ENCODE results near the gene AKT1S1.

The AKT1S1 gene

DNA sequence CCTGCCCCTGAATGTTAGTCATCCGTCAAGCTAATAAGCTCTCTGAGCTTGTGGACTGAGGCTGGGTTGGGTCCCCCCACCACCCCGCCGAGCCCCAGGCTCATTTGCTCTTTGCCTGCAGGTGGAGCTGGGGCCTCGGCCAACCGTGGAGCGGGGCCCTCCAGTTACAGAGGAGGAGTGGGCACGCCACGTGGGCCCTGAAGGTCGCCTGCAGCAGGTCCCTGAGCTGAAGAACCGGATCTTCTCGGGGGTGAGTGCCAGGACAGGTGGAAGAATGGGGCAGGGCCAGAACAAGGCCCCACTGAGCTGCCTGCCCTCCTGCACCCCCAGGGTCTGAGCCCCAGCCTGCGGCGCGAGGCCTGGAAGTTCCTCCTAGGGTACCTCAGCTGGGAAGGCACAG is 5.5 kb upstream of the AKT1S1 start:
- no peak for DNase-seq (ENCODE audit: low spot score)

DNA sequence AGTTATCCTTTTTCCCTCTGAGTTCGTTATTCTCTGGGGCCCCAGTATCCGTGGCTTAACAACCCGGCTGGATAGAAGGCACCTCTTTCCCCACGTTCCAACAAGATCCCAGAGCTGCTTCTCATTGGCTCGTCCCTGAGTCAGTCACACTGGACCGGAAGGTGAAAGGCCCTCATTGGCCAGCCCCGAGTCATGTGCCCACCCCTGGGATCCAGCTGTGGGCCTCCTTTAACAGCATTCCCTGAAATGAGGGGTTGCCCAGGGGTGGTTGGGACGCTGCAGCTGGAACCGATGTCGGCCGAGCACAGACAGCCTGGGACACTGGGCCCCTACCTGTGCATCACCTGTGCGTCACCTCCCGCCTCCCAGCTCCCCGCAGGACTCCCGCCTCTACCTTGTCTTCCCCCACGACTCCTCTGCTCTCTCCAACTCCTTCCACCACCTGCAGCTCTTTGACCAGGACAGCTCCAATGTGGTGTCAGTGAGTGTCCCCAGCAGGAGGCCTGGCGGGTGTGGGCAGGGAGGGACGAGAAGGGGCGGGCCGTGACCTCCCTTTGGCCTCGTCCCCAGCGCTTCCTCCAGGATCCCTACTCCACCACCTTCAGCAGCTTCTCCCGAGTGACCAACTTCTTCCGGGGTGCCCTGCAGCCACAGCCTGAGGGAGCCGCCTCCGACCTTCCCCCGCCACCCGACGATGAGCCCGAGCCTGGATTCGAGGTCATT is 4.7 kb upstream of the AKT1S1 start:
- DNase-seq (ENCODE audit: low spot score): no peak

DNA sequence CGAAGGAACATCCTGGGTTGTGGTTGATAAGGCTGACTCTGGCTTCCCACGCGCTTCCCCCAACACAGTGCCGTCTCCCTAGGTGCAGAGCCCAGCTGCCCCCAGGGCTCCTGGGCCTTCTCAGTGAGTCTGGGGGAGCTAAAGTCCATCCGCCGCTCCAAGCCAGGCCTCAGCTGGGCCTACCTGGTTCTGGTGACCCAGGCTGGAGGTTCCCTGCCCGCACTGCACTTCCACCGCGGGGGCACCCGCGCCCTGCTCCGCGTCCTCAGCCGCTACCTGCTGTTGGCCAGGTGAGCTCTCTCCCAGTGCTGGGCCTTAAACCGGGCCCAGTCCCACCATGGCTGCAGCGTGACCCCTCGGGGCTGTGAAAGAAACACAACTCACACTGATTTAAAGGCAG is 4.0 kb upstream of the AKT1S1 start:
- DNase-seq (ENCODE audit: low spot score): no peak

- DNase-seq (ENCODE audit: low spot score): no peak
Observed at GRCh38 chr19:49880162-49880869, 3.2 kb upstream of the AKT1S1 start.

DNA sequence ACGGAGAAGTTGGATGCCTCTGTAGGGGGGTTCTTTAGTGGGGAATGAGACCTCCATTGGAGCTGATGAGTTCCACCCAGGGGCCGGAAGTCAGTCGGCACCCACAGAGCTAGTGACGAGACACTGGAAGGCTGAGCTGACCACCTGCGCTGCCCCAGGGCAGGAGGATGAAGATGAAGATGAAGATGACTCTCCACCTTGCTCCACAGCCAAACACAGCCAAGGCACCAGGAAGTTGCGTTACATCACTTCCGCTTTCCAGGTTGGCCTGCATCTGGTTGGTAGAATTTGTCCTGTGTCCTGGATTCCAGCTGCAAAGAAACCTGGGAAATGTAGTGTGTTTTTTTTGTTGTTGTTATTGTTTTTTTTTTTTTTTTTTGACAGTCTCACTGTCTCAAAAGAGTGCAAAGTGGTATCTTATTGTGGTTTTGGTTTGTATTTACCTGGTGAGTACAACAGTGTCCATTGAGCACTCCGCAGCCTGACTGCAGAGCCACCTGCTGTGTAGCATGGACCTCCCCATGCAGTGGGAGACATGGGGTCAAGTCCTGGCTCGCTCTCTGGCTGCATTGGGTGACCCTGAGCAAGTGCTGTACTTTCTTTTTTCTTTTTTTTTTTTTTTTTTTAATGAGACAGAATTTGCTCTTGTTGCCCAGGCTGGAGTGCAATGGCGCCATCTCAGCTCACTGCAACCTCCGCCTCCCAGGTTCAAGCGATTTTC is 2.2 kb upstream of the AKT1S1 start:
- DNase-seq (ENCODE audit: low spot score): no peak

- DNase-seq (ENCODE audit: low spot score): no peak
Observed at GRCh38 chr19:49878744-49879070, 1.6 kb upstream of the AKT1S1 start.

DNA sequence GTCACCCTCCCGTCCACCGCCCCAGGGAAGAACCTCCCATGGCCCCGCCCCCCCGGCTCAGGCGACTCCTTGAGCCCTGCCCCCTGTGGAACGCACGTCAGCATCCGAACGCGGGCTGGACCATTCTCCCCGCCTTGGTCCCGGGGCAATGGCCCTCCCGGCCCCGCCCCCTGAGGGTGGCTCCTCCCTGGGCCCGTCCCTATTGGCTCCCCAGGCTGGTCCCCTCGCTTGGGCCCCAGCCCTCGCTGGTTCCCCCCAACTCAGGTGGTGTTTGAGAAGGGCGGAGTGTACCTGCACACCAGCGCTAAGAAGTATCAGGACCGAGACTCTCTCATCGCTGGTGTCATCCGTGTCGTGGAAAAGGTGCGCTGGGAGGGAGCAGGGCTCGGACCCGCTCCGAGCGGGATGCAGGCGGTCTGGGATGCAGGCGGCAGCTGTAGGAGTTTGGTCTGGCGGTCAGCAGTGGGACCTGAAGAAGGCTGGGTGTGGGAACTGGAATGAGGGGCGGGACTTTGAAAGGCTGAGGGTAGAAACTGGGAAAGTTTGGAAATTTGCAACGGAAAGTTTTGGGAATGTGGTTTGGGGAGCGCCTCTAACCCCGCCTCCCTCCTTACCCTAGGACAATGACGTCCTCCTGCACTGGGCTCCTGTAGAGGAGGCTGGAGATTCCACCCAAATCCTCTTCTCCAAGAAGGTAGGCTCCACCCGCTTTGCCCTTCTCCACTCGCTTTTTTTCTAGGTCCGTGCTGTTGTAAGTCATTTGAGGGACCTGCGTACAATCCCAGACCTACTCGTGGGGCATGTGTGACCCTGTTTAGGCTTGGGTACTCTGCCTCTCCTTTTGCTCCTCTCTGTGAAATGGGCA is 956 bp upstream of the AKT1S1 start:
- peak; percentile 97 for DNase-seq (ENCODE audit: low spot score)

- DNase-seq (ENCODE audit: low spot score): peak; percentile 99
Observed at GRCh38 chr19:49876422-49877019, 634 bp downstream of the AKT1S1 start.

DNA sequence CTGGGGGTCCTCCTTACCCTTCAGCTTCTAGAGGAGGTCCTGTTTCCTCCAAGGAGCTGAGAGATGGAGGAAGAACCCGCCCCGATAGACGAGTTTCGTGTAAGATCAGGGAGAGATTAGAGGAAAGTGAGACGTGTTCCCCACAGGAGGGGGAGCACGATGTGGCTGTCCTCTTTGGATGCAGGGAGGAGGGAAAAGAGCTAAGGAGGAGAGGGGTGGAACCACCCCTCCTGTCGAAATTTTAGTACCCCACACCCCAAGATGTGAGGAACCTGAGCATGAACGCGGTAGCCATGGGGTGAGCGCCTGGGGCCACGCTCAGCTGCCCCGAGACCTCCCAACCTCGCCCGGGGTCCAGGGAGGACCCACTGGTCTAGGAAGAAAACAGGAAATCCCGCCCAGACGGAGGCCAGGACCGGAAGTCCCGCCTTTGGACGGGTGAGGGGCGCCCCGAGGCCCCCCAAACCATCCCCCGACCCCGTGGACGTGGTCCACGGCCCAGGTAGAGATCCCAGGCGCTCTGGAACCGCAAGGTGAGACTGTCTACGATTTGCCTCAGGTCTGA is 1.2 kb downstream of the AKT1S1 start:
- peak; percentile 43 for DNase-seq (ENCODE audit: low spot score)

- no peak for DNase-seq (ENCODE audit: low spot score)
Observed at GRCh38 chr19:49875177-49875576, 2.0 kb downstream of the AKT1S1 start.

- DNase-seq (ENCODE audit: low spot score): no peak
Observed at GRCh38 chr19:49874503-49875157, 2.5 kb downstream of the AKT1S1 start.

GRCh38 chr19:49873834-49874233 is 3.3 kb downstream of the AKT1S1 start:
- DNase-seq (ENCODE audit: low spot score): no peak

- DNase-seq (ENCODE audit: low spot score): no peak
Observed at GRCh38 chr19:49873129-49873521, 4.0 kb downstream of the AKT1S1 start.

GRCh38 chr19:49872245-49873128 is 4.7 kb downstream of the AKT1S1 start:
- no peak for DNase-seq (ENCODE audit: low spot score)

- DNase-seq (ENCODE audit: low spot score): no peak
Observed at GRCh38 chr19:49871349-49871985, 5.7 kb downstream of the AKT1S1 start.

DNA sequence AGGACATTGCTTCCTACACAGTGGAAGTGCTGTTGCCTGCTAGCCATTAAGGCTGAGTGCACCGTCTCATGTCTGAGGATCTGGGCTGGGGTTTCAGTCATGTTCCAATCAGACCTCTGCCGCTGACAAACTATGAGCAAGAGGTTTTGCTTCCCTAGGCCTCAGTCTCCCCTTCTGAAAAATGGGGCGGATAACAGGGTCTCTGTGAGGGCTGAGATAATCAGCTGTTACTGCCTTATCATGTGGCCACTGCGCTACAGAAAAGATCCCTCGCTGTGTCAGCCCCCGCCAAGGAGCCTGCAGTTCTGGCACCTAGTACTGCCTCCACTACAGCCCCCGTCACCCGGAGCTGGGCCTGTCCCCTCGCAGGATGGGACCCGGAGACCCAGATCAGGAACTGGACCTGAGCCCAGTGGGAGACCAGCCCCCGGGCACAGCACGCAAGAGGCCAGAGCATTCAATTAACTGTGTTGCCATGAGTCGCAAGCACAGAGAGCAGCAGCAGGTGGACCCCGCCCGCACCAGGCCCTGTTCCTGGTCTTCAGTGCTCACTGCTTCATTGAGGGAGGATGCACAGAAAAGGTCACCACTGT is 6.8 kb downstream of the AKT1S1 start:
- DNase-seq (ENCODE audit: low spot score): no peak

- DNase-seq (ENCODE audit: low spot score): peak; percentile 99
Observed at GRCh38 chr19:49869484-49870308, 7.5 kb downstream of the AKT1S1 start.

DNA sequence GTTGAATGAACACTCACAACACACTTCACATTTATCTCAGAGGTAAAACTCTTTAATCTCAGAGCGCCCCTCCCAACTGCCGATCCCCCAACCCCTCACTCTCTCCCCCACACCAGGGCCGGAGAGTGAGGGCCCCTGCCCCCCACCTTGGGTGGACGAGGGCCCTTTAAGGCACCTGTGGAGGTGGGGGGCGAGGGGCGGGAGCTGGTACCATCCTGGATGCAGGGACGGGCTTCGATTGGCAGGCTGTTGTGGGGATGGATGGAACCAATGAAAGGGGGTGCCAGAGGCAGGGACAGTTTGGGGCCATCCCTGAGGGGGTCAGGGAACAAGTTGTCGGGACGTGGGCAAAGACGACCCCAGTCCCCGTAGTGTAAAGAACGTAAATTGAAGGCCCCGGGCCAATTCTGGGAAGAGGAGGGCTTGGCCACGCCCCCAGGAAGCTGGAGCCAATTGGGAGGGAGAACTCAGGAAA is 8.1 kb downstream of the AKT1S1 start:
- DNase-seq (ENCODE audit: low spot score): no peak

Data from LoVo (cell line).